ENCODE results near the gene SF3A1.

The SF3A1 gene

DNA sequence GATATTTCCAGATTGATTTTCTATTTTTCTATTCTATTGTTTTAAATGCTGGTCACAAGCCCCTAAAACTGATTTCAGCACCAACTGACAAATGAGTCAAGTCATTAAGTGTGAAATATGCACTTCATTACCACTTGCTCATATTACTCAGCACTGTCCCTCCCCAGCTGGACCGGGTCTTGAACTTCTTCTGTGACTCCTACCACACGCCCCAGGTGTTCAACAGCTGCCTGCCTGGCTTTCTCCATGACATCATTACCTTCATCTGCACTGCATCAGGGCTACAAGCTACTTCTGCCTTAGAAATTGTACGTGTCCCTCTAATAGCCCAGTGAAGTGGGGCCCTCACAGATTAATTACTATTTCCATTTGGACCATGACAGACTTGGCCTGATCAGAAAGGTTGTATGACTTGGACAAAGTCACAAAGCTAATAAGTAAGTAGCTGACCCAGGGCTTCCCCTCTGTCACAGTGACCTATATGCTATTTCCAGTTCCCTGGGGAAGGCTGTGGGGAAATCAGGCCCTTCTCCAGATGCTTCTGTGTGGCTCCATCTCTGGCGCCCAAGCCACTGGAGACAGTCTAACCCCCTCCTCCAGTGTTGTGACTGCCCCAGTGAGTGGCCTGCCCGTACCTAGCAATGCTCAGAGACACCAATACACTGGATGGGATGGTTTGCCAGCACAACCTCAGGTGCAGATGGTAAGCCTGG lies 48.0 kb downstream of the SF3A1 start:
- no peak overlapping the region for H3K4me3 ChIP-seq (ENCODE audit: low read depth in 1 of 2, low read length in 1 of 2)
- H3K27me3 ChIP-seq = no peaks in the 10 kb centered on the region
- H3K27ac ChIP-seq = peak overlapping the region; percentile 89
- no peak for TF ChIP-seq CTCF (IDR thresholded peaks at IDR 0.05)
- no peaks in the 10 kb centered on the region for H3K9me3 ChIP-seq
- peaks cover 96 to 97% of the 10 kb centered on the region in 2 experiments for H3K4me1 ChIP-seq (ENCODE audit: control insufficient read depth in 1 of 2, insufficient read depth in 1 of 2, low read depth in 1 of 2, low read length in 1 of 2)
- no peaks in the 10 kb centered on the region for H3K36me3 ChIP-seq

DNA sequence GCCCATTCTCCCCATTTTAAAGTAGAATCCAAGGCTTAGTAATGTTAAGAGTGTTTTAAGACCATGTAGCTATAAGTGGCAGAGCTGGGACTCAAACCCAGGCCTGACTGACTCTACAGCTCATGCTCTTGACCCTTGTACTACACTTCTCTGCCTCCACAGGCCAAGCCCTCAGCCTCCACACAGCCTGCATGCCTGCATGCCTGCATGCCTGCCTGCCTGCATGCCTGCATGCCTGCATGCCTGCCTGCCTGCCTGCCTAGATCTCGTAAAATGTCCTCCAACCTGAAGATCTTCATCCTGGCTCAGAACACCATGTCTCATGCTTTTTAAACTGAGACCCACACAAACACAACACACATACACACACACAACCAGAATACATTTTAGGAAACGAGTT lies 48.6 kb downstream of the SF3A1 start:
- H3K9me3 ChIP-seq = no peaks in the 10 kb centered on the region
- H3K27me3 ChIP-seq = no peaks in the 10 kb centered on the region
- TF ChIP-seq CTCF (IDR thresholded peaks at IDR 0.05) = no peak
- peaks cover 98 to 100% of the 10 kb centered on the region in 2 experiments for H3K4me1 ChIP-seq (ENCODE audit: control insufficient read depth in 1 of 2, insufficient read depth in 1 of 2, low read depth in 1 of 2, low read length in 1 of 2)
- H3K36me3 ChIP-seq = no peaks in the 10 kb centered on the region
- H3K27ac ChIP-seq = no peak overlapping the region
- no peak overlapping the region for H3K4me3 ChIP-seq (ENCODE audit: low read depth in 1 of 2, low read length in 1 of 2)

DNA sequence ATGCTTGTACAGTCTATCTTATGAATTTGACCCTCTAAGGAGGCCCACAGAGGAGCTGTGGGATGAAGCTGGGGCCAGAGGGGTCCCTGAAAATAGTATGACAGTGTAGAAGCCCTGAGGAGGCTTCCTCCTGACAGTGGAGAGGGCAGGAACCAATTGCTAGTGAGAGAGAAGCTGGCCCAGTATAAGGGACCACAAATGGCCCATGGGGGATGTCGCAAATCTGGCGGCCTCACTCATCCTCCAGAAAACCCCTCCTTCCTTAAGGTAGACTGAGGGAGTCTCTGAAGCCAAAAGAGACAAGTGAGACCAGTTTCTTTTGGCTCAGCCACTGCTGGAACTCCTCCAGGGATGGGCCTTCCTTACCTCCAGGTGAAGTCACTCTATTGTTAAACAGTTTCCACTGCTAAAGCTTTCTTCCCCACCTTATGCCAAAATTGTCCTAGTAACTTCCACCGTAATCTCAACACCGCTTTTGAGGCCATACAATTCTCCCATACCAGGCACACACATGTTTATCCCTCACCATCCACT lies 49.6 kb downstream of the SF3A1 start:
- H3K36me3 ChIP-seq = no peaks in the 10 kb centered on the region
- peaks cover 99 to 100% of the 10 kb centered on the region in 2 experiments for H3K4me1 ChIP-seq (ENCODE audit: control insufficient read depth in 1 of 2, insufficient read depth in 1 of 2, low read depth in 1 of 2, low read length in 1 of 2)
- no peak overlapping the region for H3K4me3 ChIP-seq (ENCODE audit: low read depth in 1 of 2, low read length in 1 of 2)
- peak overlapping the region; percentile 89 for H3K27ac ChIP-seq
- TF ChIP-seq CTCF (IDR thresholded peaks at IDR 0.05) = no peak
- no peaks in the 10 kb centered on the region for H3K9me3 ChIP-seq
- no peaks in the 10 kb centered on the region for H3K27me3 ChIP-seq

DNA sequence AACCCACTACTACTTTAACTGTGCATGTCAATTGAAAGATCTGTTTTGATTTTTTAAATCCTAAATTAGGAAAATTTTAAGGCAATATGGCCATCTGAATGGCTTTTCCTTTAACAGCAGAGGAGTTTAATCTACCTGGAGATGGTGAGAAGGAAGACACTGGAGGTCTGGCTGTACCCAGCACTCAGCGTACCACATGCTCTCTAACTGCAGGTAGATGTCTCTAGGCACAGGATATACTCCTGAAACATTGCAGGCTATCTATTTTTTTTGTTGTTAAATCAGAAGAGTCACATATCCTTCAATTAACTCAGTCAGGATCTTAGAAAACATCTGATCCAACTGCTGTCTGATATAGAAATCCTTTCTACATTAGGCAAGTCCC lies 50.1 kb downstream of the SF3A1 start:
- no peaks in the 10 kb centered on the region for H3K36me3 ChIP-seq
- H3K9me3 ChIP-seq = no peaks in the 10 kb centered on the region
- no peak for TF ChIP-seq CTCF (IDR thresholded peaks at IDR 0.05)
- H3K4me3 ChIP-seq (ENCODE audit: low read depth in 1 of 2, low read length in 1 of 2) = no peak overlapping the region
- peaks cover 99 to 100% of the 10 kb centered on the region in 2 experiments for H3K4me1 ChIP-seq (ENCODE audit: control insufficient read depth in 1 of 2, insufficient read depth in 1 of 2, low read depth in 1 of 2, low read length in 1 of 2)
- peak overlapping the region; percentile 89 for H3K27ac ChIP-seq
- H3K27me3 ChIP-seq = no peaks in the 10 kb centered on the region

DNA sequence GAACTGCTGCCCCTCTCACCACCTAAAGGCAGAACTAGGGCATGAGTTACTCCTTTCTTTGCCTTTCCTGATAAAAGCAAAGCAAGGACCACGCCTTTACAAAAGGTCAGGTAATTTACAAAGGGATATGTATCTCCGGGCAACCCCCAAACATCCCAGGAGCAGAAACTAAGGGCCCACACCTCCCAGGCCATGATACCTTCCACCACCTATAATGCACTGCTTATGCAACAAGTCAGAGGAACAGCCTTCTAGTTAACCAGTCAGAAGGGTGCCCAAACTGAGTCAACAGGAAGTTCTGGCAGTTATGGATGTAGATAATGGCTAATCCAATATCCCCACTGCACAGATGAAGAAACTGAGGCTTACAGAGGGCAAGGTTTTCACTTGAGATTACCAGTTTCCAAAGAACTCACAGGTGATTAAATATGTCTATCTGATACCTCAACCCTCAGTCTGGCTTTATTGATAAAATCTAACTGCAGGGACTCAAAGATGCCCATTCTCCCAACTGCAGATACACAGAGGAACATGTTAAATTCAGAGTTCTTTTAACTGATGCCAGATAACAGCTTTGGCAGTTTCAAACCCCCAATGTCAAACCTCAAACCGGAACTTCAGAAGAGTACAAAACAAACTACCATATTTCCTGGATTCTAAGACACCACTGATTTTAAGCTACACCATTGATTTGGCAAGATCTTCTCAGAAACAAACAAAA lies 50.6 kb downstream of the SF3A1 start:
- TF ChIP-seq CTCF (IDR thresholded peaks at IDR 0.05) = no peak
- Histone ChIP-seq H3K9me3 (no peaks in the 10 kb centered on the region), H3K36me3 (no peaks in the 10 kb centered on the region), H3K27me3 (no peaks in the 10 kb centered on the region), H3K27ac (peak overlapping the region; percentile 89), H3K4me3 (ENCODE audit: low read depth in 1 of 2, low read length in 1 of 2) (peak overlapping the region in 1 of 2 experiments; percentile 41), H3K4me1 (ENCODE audit: control insufficient read depth in 1 of 2, insufficient read depth in 1 of 2, low read depth in 1 of 2, low read length in 1 of 2) (peaks cover 99 to 100% of the 10 kb centered on the region in 2 experiments)
